ENCODE results near the gene DGKH.

DNA sequence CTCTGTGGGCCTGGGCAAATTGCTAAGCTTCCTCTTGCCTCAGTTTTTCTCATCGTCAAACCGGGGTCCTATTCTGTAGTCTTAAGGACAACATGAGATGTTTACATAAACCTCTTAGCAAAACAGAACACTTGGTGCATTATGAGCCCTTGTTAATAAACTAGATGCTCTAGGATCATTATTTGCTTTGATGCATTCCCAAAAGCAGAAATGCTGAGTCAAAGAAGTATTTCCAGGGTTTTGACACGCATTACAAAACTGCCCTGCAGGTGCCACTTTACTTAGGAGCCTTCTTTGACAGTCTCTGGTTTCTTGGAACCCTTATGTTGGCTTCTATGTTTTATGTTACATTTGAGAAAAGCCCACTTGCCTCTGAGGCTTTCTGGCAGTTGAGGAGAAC lies 235.6 kb downstream of the DGKH start:
- no peak for TF ChIP-seq EP300 (IDR thresholded peaks at IDR 0.05; ENCODE audit: borderline replicate concordance)
- TF ChIP-seq TCF12 (IDR thresholded peaks at IDR 0.05; ENCODE audit: low read depth): no peak
- TF ChIP-seq NFIC (IDR thresholded peaks at IDR 0.05): no peak
- TF ChIP-seq MAX (IDR thresholded peaks at IDR 0.05): no peak
- no peak for TF ChIP-seq TAF1 (IDR thresholded peaks at IDR 0.05; ENCODE audit: low read depth)
- TF ChIP-seq REST (IDR thresholded peaks at IDR 0.05; ENCODE audit: low read depth): no peak
- no peak for TF ChIP-seq EGR1 (IDR thresholded peaks at IDR 0.05)
- TF ChIP-seq TEAD4 (IDR thresholded peaks at IDR 0.05): no peak
- TF ChIP-seq, protein P1, sequence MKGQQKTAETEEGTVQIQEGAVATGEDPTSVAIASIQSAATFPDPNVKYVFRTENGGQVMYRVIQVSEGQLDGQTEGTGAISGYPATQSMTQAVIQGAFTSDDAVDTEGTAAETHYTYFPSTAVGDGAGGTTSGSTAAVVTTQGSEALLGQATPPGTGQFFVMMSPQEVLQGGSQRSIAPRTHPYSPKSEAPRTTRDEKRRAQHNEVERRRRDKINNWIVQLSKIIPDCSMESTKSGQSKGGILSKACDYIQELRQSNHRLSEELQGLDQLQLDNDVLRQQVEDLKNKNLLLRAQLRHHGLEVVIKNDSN (IDR thresholded peaks at IDR 0.05): no peak
- no peak for TF ChIP-seq YY1 (IDR thresholded peaks at IDR 0.05; ENCODE audit: low read depth)

All from Ishikawa (cell line).